ENCODE results near the gene MIOX. TPM values are rescaled to one million over a fixed set of nuclear protein-coding genes. Genes with fewer than 3 reads are reported as not detected.
A peak's percentile ranks its signal among the peaks of the same experiment; 100 is the strongest.

MIOX gene
- total and polyA plus RNA-seq, 9 of the 15 experiments (the other 6 are each of a cell fraction or from before 2014, with no cell fraction given): 0.08 TPM; not detected in 8

GRCh38 chr22:50525104-50525857, 38.6 kb downstream of the MIOX start, which contains the start of gene SCO2 (continued):
- no peak for TF ChIP-seq ZBTB49 (CRISPR knock-in tag; IDR thresholded peaks at IDR 0.05; ENCODE audit: borderline replicate concordance)
- no peak for TF ChIP-seq TRIM25 (IDR thresholded peaks at IDR 0.05; ENCODE audit: borderline replicate concordance)
- TF ChIP-seq ARHGAP35 (IDR thresholded peaks at IDR 0.05; ENCODE audit: partially characterized antibody): no peak
- TF ChIP-seq SAFB2 (IDR thresholded peaks at IDR 0.05; ENCODE audit: borderline replicate concordance, low read depth, low read length, severe bottlenecking): no peak
- TF ChIP-seq ZNF274 (IDR thresholded peaks at IDR 0.05; ENCODE audit: borderline replicate concordance, low read depth, low read length): no peak
- no peak for TF ChIP-seq ZNF584 (CRISPR knock-in tag; IDR thresholded peaks at IDR 0.05; ENCODE audit: low read depth)
- peak; percentile 79 for TF ChIP-seq E2F8 (IDR thresholded peaks at IDR 0.05; ENCODE audit: low read depth, partially characterized antibody)
- TF ChIP-seq HNRNPK (IDR thresholded peaks at IDR 0.05; ENCODE audit: low read depth, low read length, poor library complexity, severe bottlenecking): peak; percentile 5
- TF ChIP-seq CBX2 (IDR thresholded peaks at IDR 0.05; ENCODE audit: insufficient read depth, low read length, poor library complexity, severe bottlenecking): no peak
- TF ChIP-seq ZBTB34 (CRISPR knock-in tag; IDR thresholded peaks at IDR 0.05): no peak
- TF ChIP-seq WHSC1 (IDR thresholded peaks at IDR 0.05; ENCODE audit: low read length): no peak
- peak; percentile 98 for TF ChIP-seq USF1 (CRISPR knock-in tag; IDR thresholded peaks at IDR 0.05)
- no peak for TF ChIP-seq IRF2 (CRISPR knock-in tag; IDR thresholded peaks at IDR 0.05)
